A549 (cell line): ENCODE data around the gene ARVCF. TPM values are rescaled to one million over a fixed set of nuclear protein-coding genes. Genes with fewer than 3 reads are reported as not detected.

Experiments used
- ATAC-seq, 2 experiments: fragments of 200-7000 bp in 1 of 2; fragments of >200 bp in 1 of 2; cut with Nextera tagmentation in 1 of 2; cut with Tn5 transposase in 1 of 2; 3 replicates each; pipeline versions ENCODE4 v1.8.0 to v1.9.1; 2018 to 2020; ENCODE audit warnings: mild to moderate bottlenecking in 1 of 2, moderate library complexity in 1 of 2
- CTCF ChIA-PET: fragments of 300-600 bp; sonication (Branson Sonifier 250); formaldehyde crosslinking; extraction: SDS; loops from one replicate; lab custom pipeline; 2021; ENCODE audit warnings: antibody characterized with exemption, inconsistent platforms; lab: Yijun Ruan, JAX
- POLR2A ChIA-PET: fragments of 350-600 bp; formaldehyde crosslinking; extraction: SDS; loops from one replicate; lab custom pipeline; 2021; ENCODE audit warnings: antibody characterized with exemption, inconsistent platforms; lab: Yijun Ruan, JAX
- DNase-seq, 2 experiments: peaks; one replicate each; pipeline versions ENCODE4 v3.0.0 to v3.0.0-alpha.2; 2011 to 2016; ENCODE audit warnings: low read depth in 1 of 2, low spot score in 1 of 2
- FAIRE-seq: peaks from 2 replicates; lab custom pipeline; 2011; peaks lifted over from hg19 to GRCh38; lab: Jason Lieb, UNC
- H3K27ac ChIP-seq, 2 experiments: fragments of >200 bp; sonication (Bioruptor Twin); formaldehyde crosslinking; 3 replicates each; pipeline ENCODE4 v1.5.1; 2016 to 2017
- H3K4me1 ChIP-seq: fragments of >200 bp; sonication (Bioruptor Twin); formaldehyde crosslinking; 3 replicates; pipeline ENCODE4 v1.6.1; 2016
- H3K4me2 ChIP-seq: fragments of >200 bp; sonication (Bioruptor Twin); formaldehyde crosslinking; 3 replicates; pipeline ENCODE4 v1.6.1; 2016
- H3K4me3 ChIP-seq: fragments of >200 bp; sonication (Bioruptor Twin); formaldehyde crosslinking; 3 replicates; pipeline ENCODE4 v1.5.1; 2016
- H3K9me3 ChIP-seq: fragments of >200 bp; sonication (Bioruptor Twin); formaldehyde crosslinking; 3 replicates; pipeline ENCODE4 v1.6.1; 2016
- ATOH8 ChIP-seq: fragments of 250-450 bp; sonication (Bioruptor Pico); IDR thresholded peaks from 2 replicates; pipeline ENCODE4 v1.5.0; 2020; ENCODE audit warnings: low read depth, mild to moderate bottlenecking, moderate library complexity
- CTCF ChIP-seq: fragments of >200 bp; sonication (Bioruptor Twin); formaldehyde crosslinking; IDR thresholded peaks from 3 replicates; pipeline ENCODE4 v1.5.1; 2016
- FOSB ChIP-seq: fragments of 250-450 bp; sonication (Bioruptor Pico); IDR thresholded peaks from 2 replicates; pipeline ENCODE4 v1.5.0; 2020; ENCODE audit warnings: mild to moderate bottlenecking, moderate library complexity
- FOSL2 ChIP-seq, 2 experiments: fragments of 450-650 bp in 1 of 2; fragments of >200 bp in 1 of 2; sonication (Bioruptor Twin) in 1 of 2; formaldehyde crosslinking; IDR thresholded peaks; 2 replicates each; pipeline versions ENCODE4 v1.5.0 to v1.6.1; 2016 to 2020; ENCODE audit warnings: mild to moderate bottlenecking in 1 of 2, moderate library complexity in 1 of 2
- HDAC2 ChIP-seq: fragments of 200-600 bp; sonication (generic); IDR thresholded peaks from 2 replicates; pipeline ENCODE4 v1.6.1; 2016
- HOXA7 ChIP-seq: fragments of 250-450 bp; sonication (Bioruptor Pico); IDR thresholded peaks from 2 replicates; pipeline ENCODE4 v1.5.0; 2020; ENCODE audit warnings: mild to moderate bottlenecking, moderate library complexity
- HOXB5 ChIP-seq: fragments of 250-450 bp; sonication (Bioruptor Pico); IDR thresholded peaks from 2 replicates; pipeline ENCODE4 v1.5.0; 2020; ENCODE audit warnings: mild to moderate bottlenecking, moderate library complexity
- JUNB ChIP-seq: fragments of >200 bp; sonication (Bioruptor Twin); formaldehyde crosslinking; IDR thresholded peaks from 2 replicates; pipeline ENCODE4 v1.6.1; 2016
- KDM5A ChIP-seq: fragments of 200-600 bp; sonication (generic); IDR thresholded peaks from 2 replicates; pipeline ENCODE4 v1.6.1; 2016; ENCODE audit warnings: antibody characterized with exemption, mild to moderate bottlenecking
- MAZ ChIP-seq: fragments of 150-350 bp; IDR thresholded peaks from 2 replicates; pipeline ENCODE4 v1.6.1; 2014; ENCODE audit warnings: antibody characterized with exemption, low read depth, low read length, borderline replicate concordance
- MYC ChIP-seq: IDR thresholded peaks from 2 replicates; pipeline ENCODE4 v1.6.1; 2012; ENCODE audit warnings: mild to moderate bottlenecking, inconsistent platforms, low read length, improper control_type of control experiment, borderline replicate concordance
- NR3C1 ChIP-seq: fragments of >200 bp; sonication (Bioruptor Twin); formaldehyde crosslinking; IDR thresholded peaks from 3 replicates; pipeline ENCODE4 v1.6.1; 2017
- PBX3 ChIP-seq: IDR thresholded peaks from 2 replicates; pipeline ENCODE4 v1.6.1; 2012
- PHF8 ChIP-seq: fragments of 200-600 bp; sonication (generic); IDR thresholded peaks from 2 replicates; pipeline ENCODE4 v1.6.1; 2016; ENCODE audit warnings: low read depth, mild to moderate bottlenecking, antibody characterized with exemption, moderate library complexity, borderline replicate concordance
- POLR2A ChIP-seq: IDR thresholded peaks from 2 replicates; pipeline ENCODE4 v1.6.1; 2012; ENCODE audit warnings: mild to moderate bottlenecking, low read length
- RAD21 ChIP-seq, 2 experiments: fragments of >200 bp in 1 of 2; sonication (Bioruptor Twin) in 1 of 2; formaldehyde crosslinking in 1 of 2; IDR thresholded peaks in 1 of 2; conservative IDR thresholded peaks in 1 of 2; 2 replicates in 1 of 2; 3 replicates in 1 of 2; pipeline ENCODE4 v1.6.1; 2012 to 2018; ENCODE audit warnings: inconsistent platforms in 1 of 2
- RARB ChIP-seq: fragments of 250-450 bp; sonication (Bioruptor Pico); IDR thresholded peaks from 2 replicates; pipeline ENCODE4 v1.8.0; 2021; ENCODE audit warnings: mild to moderate bottlenecking, moderate library complexity
- RFX5 ChIP-seq: fragments of 450-650 bp; IDR thresholded peaks from 2 replicates; pipeline ENCODE4 v1.7.1; 2014; ENCODE audit warnings: antibody characterized with exemption, mild to moderate bottlenecking, moderate library complexity
- RNF2 ChIP-seq: fragments of 200-600 bp; sonication (generic); IDR thresholded peaks from 2 replicates; pipeline ENCODE4 v1.6.1; 2016; ENCODE audit warnings: low read depth, mild to moderate bottlenecking, antibody characterized with exemption, moderate library complexity, borderline replicate concordance
- SMC3 ChIP-seq: fragments of >200 bp; sonication (Bioruptor Twin); formaldehyde crosslinking; IDR thresholded peaks from 3 replicates; pipeline ENCODE4 v1.6.1; 2018; ENCODE audit warnings: inconsistent platforms
- TFCP2L1 ChIP-seq: fragments of 250-450 bp; sonication (Bioruptor Pico); IDR thresholded peaks from 2 replicates; pipeline ENCODE4 v1.5.0; 2021; ENCODE audit warnings: mild to moderate bottlenecking
- ZNF302 ChIP-seq: fragments of 250-450 bp; sonication (Bioruptor Pico); IDR thresholded peaks from 2 replicates; pipeline ENCODE4 v1.9.0; 2021; ENCODE audit warnings: inconsistent platforms, mild to moderate bottlenecking, moderate library complexity
- WGBS: methylation state at CpG from one replicate; pipeline ENCODE4 v1.1.6; 2017; ENCODE audit errors: missing lambda C conversion rate; 5-methylcytosine and 5-hydroxymethylcytosine counted together
- polyA plus RNA-seq, 4 experiments: library from polyadenylated mRNA; depleted of rRNA in 3 of 4; stranded (reverse); fragments of >200 nt; fragmentation: RNase III in 1 of 4; extraction: RNeasy Plus Mini Kit Qiagen cat#74134 plus additional on column Dnase treatment in 1 of 4; gene quantifications; 2 replicates in 3 of 4; 3 replicates in 1 of 4; pipeline ENCODE4 v1.2.3, GENCODE V29; 2011 to 2017

ARVCF gene
- polyA plus RNA-seq, 2 of the 4 experiments (the other 2 are of a cell fraction), result 0.81 to 2.1 TPM

- TF ChIP-seq RNF2 (no peak), PBX3 (no peak), ATOH8 (CRISPR knock-in tag) (no peak), HOXB5 (CRISPR knock-in tag) (no peak), FOSB (CRISPR knock-in tag) (no peak), RAD21 (conservative IDR thresholded peaks at IDR 0.05 in 1 of 2, IDR thresholded peaks at IDR 0.05 in 1 of 2) (no peak), NR3C1 (no peak)
Measured at GRCh38 chr22:19971276-19972124, 45.1 kb downstream of the ARVCF start (continued).

GRCh38 chr22:19970479-19971275 lies 45.9 kb downstream of the ARVCF start:
- H3K4me2 ChIP-seq, result no peak overlapping the region
- H3K9me3 ChIP-seq, result no peaks in the 10 kb centered on the region
- no peak for TF ChIP-seq HOXA7 (CRISPR knock-in tag)
- peak; percentile 65 for TF ChIP-seq SMC3
- peak; percentile 72 to 76 for TF ChIP-seq RAD21 (conservative IDR thresholded peaks at IDR 0.05 in 1 of 2, IDR thresholded peaks at IDR 0.05 in 1 of 2)
- TF ChIP-seq CTCF, result peak; percentile 70
- 63% methylated on average over 17 of the region's 25 CpGs for WGBS
- H3K27ac ChIP-seq, result no peak overlapping the region
- FAIRE-seq (no peak), ATAC-seq (peak; percentile 44 to 79), DNase-seq (peak; percentile 57 to 62)
- H3K4me1 ChIP-seq, result peaks cover 5% of the 10 kb centered on the region; the same call in 1 of the 3 replicates
- H3K4me3 ChIP-seq, result no peak overlapping the region
- ChIA-PET CTCF (interaction anchor here (0.7 to 7.7 kb wide), 23 partner anchors 8 to 240 kb away, joined by 3 to 89 read pairs (median 4); no protein-coding TSS in a partner anchor), POLR2A (no interaction called here)

- ChIA-PET POLR2A (no interaction called here), CTCF (interaction anchor here (0.7 to 7.7 kb wide), 15 partner anchors 9 to 239 kb away, joined by 3 to 89 read pairs (median 5); no protein-coding TSS in a partner anchor)
- no peak overlapping the region for H3K4me3 ChIP-seq
- no peaks in the 10 kb centered on the region for H3K9me3 ChIP-seq
- TF ChIP-seq KDM5A, result no peak
- TF ChIP-seq MAZ, result no peak
- no peak for TF ChIP-seq ZNF302 (CRISPR knock-in tag)
- TF ChIP-seq CTCF, result no peak
- TF ChIP-seq RARB, result no peak
- TF ChIP-seq FOSL2 (IDR thresholded peaks at IDR 0.05), result no peak
- no peak for TF ChIP-seq FOSL2 (CRISPR knock-in tag; IDR thresholded peaks at IDR 0.05)
- TF ChIP-seq NR3C1, result no peak
- no peak for TF ChIP-seq TFCP2L1
- TF ChIP-seq MYC, result no peak
- no peak for TF ChIP-seq RFX5
- no peak for TF ChIP-seq JUNB
- TF ChIP-seq PBX3, result no peak
- TF ChIP-seq HOXB5 (CRISPR knock-in tag), result no peak
- no peak for TF ChIP-seq POLR2A
- TF ChIP-seq PHF8, result no peak
- no peak for TF ChIP-seq SMC3
- TF ChIP-seq HDAC2, result no peak
- DNase-seq, result no peak
- peak in 1 of 2 experiments; percentile 7; a peak in 4 of 6 replicates for ATAC-seq
- no peak overlapping the region for H3K4me2 ChIP-seq
- 89% methylated on average over 4 of the region's 9 CpGs for WGBS
- FAIRE-seq, result no peak
- H3K27ac ChIP-seq, result no peak overlapping the region
- H3K4me1 ChIP-seq, result peaks cover 5% of the 10 kb centered on the region; the same call in 1 of the 3 replicates
Measured at GRCh38 chr22:19970031-19970478, 46.6 kb downstream of the ARVCF start.
